PC-3 (cell line): ENCODE measurements around the gene TPRG1.

ENCODE experiments used
- EZH2 ChIP-seq: fragments of 300-600 bp; sonication (generic); IDR thresholded peaks from one replicate; pipeline ENCODE4 v1.6.1; 2017; ENCODE audit warnings: antibody characterized with exemption, mild to moderate bottlenecking, low read length; ENCODE audit not compliant: unreplicated experiment
- EZH2phosphoT487 ChIP-seq: fragments of 300-600 bp; sonication (generic); IDR thresholded peaks from 2 replicates; pipeline ENCODE4 v1.6.1; 2018; ENCODE audit warnings: mild to moderate bottlenecking, antibody characterized with exemption, low read length, borderline replicate concordance
- TF ChIP-seq, protein P1 (sequence below): fragments of 300-600 bp; sonication (generic); conservative IDR thresholded peaks from 2 replicates; pipeline ENCODE4 v1.5.1; 2017; ENCODE audit warnings: antibody characterized with exemption, low read depth, mild to moderate bottlenecking, low read length

DNA sequence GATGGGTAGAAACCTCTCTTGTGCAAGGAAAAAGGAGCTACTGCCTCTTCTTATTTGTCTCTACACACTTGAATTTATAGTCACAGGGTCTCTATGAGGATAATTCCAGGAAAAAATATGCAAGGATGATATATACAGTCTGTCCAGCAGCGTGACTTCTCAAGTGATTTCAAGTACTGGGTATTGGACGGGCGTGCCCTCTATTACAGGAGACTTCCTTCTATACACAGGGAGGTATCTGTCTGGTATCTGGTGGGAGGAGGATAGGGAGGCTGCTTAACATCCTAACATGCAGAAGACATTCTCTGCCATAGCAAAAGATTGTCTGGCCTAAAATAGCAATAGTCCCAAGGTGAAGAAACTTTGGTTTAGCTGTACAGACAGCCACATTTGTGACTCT is 146.1 kb downstream of the TPRG1 start:
- TF ChIP-seq, protein P1, sequence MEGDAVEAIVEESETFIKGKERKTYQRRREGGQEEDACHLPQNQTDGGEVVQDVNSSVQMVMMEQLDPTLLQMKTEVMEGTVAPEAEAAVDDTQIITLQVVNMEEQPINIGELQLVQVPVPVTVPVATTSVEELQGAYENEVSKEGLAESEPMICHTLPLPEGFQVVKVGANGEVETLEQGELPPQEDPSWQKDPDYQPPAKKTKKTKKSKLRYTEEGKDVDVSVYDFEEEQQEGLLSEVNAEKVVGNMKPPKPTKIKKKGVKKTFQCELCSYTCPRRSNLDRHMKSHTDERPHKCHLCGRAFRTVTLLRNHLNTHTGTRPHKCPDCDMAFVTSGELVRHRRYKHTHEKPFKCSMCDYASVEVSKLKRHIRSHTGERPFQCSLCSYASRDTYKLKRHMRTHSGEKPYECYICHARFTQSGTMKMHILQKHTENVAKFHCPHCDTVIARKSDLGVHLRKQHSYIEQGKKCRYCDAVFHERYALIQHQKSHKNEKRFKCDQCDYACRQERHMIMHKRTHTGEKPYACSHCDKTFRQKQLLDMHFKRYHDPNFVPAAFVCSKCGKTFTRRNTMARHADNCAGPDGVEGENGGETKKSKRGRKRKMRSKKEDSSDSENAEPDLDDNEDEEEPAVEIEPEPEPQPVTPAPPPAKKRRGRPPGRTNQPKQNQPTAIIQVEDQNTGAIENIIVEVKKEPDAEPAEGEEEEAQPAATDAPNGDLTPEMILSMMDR = no peak
- no peak for TF ChIP-seq EZH2
- TF ChIP-seq EZH2phosphoT487 = no peak
